Liver (tissue), 9 donors: ENCODE measurements around the gene EXOC6B. TPM values are rescaled to one million over a fixed set of nuclear protein-coding genes. Genes with fewer than 3 reads are reported as not detected.

Source experiments
- DNase-seq: peaks from one replicate; pipeline ENCODE4 v3.0.0-alpha.2; 2017; ENCODE audit warnings: low spot score
- H3K27ac ChIP-seq, 2 donors: one replicate each; pipeline ENCODE4 v1.7.0; 2013; ENCODE audit warnings: inconsistent platforms in 2 of 2, low read length in 2 of 2, control low read depth in 1 of 2, low read depth in 1 of 2, mild to moderate bottlenecking in 1 of 2
- H3K27me3 ChIP-seq, 4 donors: one replicate each; pipeline versions ENCODE4 v1.6.1 to v1.7.0; 2013; ENCODE audit warnings: low read length in 3 of 4, inconsistent platforms in 1 of 4, mild to moderate bottlenecking in 1 of 4, moderate library complexity in 1 of 4; ENCODE audit not compliant: control insufficient read depth in 4 of 4, insufficient read depth in 4 of 4
- H3K36me3 ChIP-seq, 4 donors: one replicate each; pipeline versions ENCODE4 v1.6.1 to v1.7.0; 2013; ENCODE audit warnings: low read length in 3 of 4, mild to moderate bottlenecking in 3 of 4, low read depth in 1 of 4, moderate library complexity in 1 of 4; ENCODE audit not compliant: control insufficient read depth in 4 of 4, insufficient read depth in 3 of 4
- H3K4me1 ChIP-seq, 4 donors: one replicate each; pipeline versions ENCODE4 v1.6.1 to v1.7.0; 2013; ENCODE audit warnings: low read length in 3 of 4, mild to moderate bottlenecking in 3 of 4, moderate library complexity in 1 of 4; ENCODE audit not compliant: control insufficient read depth in 4 of 4, insufficient read depth in 4 of 4
- H3K4me3 ChIP-seq, 3 donors: one replicate each; pipeline versions ENCODE4 v1.6.1 to v1.7.0; 2013; ENCODE audit warnings: low read length in 3 of 3, control low read depth in 1 of 3, low read depth in 1 of 3, mild to moderate bottlenecking in 1 of 3
- H3K9ac ChIP-seq, 2 donors: one replicate each; pipeline ENCODE4 v1.7.0; 2013; ENCODE audit warnings: low read length in 2 of 2, mild to moderate bottlenecking in 2 of 2, moderate library complexity in 2 of 2, control low read depth in 1 of 2, low read depth in 1 of 2
- H3K9me3 ChIP-seq, 4 donors: one replicate each; pipeline versions ENCODE4 v1.6.1 to v1.7.0; 2013; ENCODE audit warnings: low read length in 3 of 4; ENCODE audit not compliant: control insufficient read depth in 4 of 4
- EGR1 ChIP-seq, 2 donors: IDR thresholded peaks; 2 replicates each; pipeline ENCODE4 v1.6.1; 2016 to 2018; ENCODE audit warnings: antibody characterized with exemption in 2 of 2, low read depth in 2 of 2
- FOXA1 ChIP-seq: IDR thresholded peaks from 2 replicates; pipeline ENCODE4 v1.6.1; 2016; ENCODE audit warnings: antibody characterized with exemption
- GABPA ChIP-seq, 2 donors: IDR thresholded peaks in 1 of 2; conservative IDR thresholded peaks in 1 of 2; 2 replicates each; pipeline ENCODE4 v1.6.1; 2016; ENCODE audit warnings: antibody characterized with exemption in 2 of 2, mild to moderate bottlenecking in 1 of 2, moderate library complexity in 1 of 2
- HNF4A ChIP-seq, 2 donors: conservative IDR thresholded peaks; 2 replicates each; pipeline ENCODE4 v1.6.1; 2016; ENCODE audit warnings: antibody characterized with exemption in 2 of 2, mild to moderate bottlenecking in 2 of 2
- HNF4G ChIP-seq: IDR thresholded peaks from 2 replicates; pipeline ENCODE4 v1.6.1; 2016; ENCODE audit warnings: antibody characterized with exemption
- JUND ChIP-seq, 2 donors: IDR thresholded peaks; 2 replicates each; pipeline ENCODE4 v1.6.1; 2016; ENCODE audit warnings: antibody characterized with exemption in 2 of 2
- NR2F2 ChIP-seq: IDR thresholded peaks from 2 replicates; pipeline ENCODE4 v1.6.1; 2016; ENCODE audit warnings: antibody characterized with exemption
- RAD21 ChIP-seq, 2 donors: IDR thresholded peaks; 2 replicates each; pipeline ENCODE4 v1.6.1; 2016; ENCODE audit warnings: antibody characterized with exemption in 2 of 2, mild to moderate bottlenecking in 2 of 2
- REST ChIP-seq: IDR thresholded peaks from 2 replicates; pipeline ENCODE4 v1.6.1; 2016; ENCODE audit warnings: antibody characterized with exemption, mild to moderate bottlenecking
- RXRA ChIP-seq, 2 donors: IDR thresholded peaks; 2 replicates each; pipeline ENCODE4 v1.6.1; 2017 to 2018; ENCODE audit warnings: antibody characterized with exemption in 2 of 2, mild to moderate bottlenecking in 1 of 2
- SP1 ChIP-seq: IDR thresholded peaks from 2 replicates; pipeline ENCODE4 v1.6.1; 2018; ENCODE audit warnings: antibody characterized with exemption, mild to moderate bottlenecking
- YY1 ChIP-seq: IDR thresholded peaks from 2 replicates; pipeline ENCODE4 v1.6.1; 2016; ENCODE audit warnings: antibody characterized with exemption, mild to moderate bottlenecking
- WGBS: extraction: QIAGEN DNeasy Blood & Tissue Kit; methylation state at CpG from one replicate; pipeline ENCODE4 v1.1.7; 2013; 5-methylcytosine and 5-hydroxymethylcytosine counted together
- polyA plus RNA-seq, 2 donors: library from polyadenylated mRNA; stranded (reverse) in 1 of 2; unstranded in 1 of 2; fragments of 200-250 nt in 1 of 2; fragments of >200 nt in 1 of 2; fragmentation: Nextera tagmentation in 1 of 2; extraction: Ambion mirVana in 1 of 2; gene quantifications; one replicate each; pipeline versions ENCODE4 v1.2.1 to v1.2.3, GENCODE V29; 2013 to 2015
- total RNA-seq, 2 donors: library from RNA; depleted of rRNA; stranded (reverse); fragments of >200 nt; gene quantifications; one replicate each; pipeline ENCODE4 v1.2.3, GENCODE V29; 2014
- TF ChIP-seq, protein P1 (sequence below): IDR thresholded peaks from 2 replicates; pipeline ENCODE4 v1.6.1; 2016; ENCODE audit warnings: antibody characterized with exemption
- TF ChIP-seq, protein P2 (sequence below): IDR thresholded peaks from 2 replicates; pipeline ENCODE4 v1.6.1; 2016; ENCODE audit warnings: antibody characterized with exemption
- TF ChIP-seq, protein P3 (sequence below): fragments of 150-350 bp; IDR thresholded peaks from 2 replicates; pipeline ENCODE4 v1.5.1; 2017; ENCODE audit warnings: improper control_type of control experiment, low read depth, low read length; ENCODE audit not compliant: missing input control
- TF ChIP-seq, protein P4 (sequence below): IDR thresholded peaks from 2 replicates; pipeline ENCODE4 v1.6.1; 2016; ENCODE audit warnings: antibody characterized with exemption
- donor health status: healthy.
- donor health status: healthy.
- donor health status: healthy.
- donor health status: healthy.
- donor health status: healthy.

EXOC6B gene
- total and polyA plus RNA-seq, 4 donors, result 1.7 to 9.5 (median 5.5) TPM

- no peaks in the 10 kb centered on the region for H3K36me3 ChIP-seq
- H3K4me1 ChIP-seq, result peaks cover 0 to 2% (median 0%) of the 10 kb centered on the region in 4 donors
- no peak overlapping the region for H3K9ac ChIP-seq
- H3K27ac ChIP-seq, result no peak overlapping the region
- WGBS, result 69% methylated on average over 2 of the region's 2 CpGs
- H3K4me3 ChIP-seq, result no peak overlapping the region
- DNase-seq, result no peak
- no peaks in the 10 kb centered on the region for H3K27me3 ChIP-seq
- H3K9me3 ChIP-seq, result no peaks in the 10 kb centered on the region
- TF ChIP-seq, protein P1, sequence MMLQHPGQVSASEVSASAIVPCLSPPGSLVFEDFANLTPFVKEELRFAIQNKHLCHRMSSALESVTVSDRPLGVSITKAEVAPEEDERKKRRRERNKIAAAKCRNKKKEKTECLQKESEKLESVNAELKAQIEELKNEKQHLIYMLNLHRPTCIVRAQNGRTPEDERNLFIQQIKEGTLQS, result no peak
- TF ChIP-seq JUND (IDR thresholded peaks at IDR 0.05) (no peak), NR2F2 (no peak), RAD21 (IDR thresholded peaks at IDR 0.05) (no peak), HNF4A (conservative IDR thresholded peaks at IDR 0.05) (no peak), REST (no peak), GABPA (IDR thresholded peaks at IDR 0.05 in 1 of 2, conservative IDR thresholded peaks at IDR 0.05 in 1 of 2) (no peak), RXRA (IDR thresholded peaks at IDR 0.05) (no peak), FOXA1 (no peak)
- TF ChIP-seq, protein P2, sequence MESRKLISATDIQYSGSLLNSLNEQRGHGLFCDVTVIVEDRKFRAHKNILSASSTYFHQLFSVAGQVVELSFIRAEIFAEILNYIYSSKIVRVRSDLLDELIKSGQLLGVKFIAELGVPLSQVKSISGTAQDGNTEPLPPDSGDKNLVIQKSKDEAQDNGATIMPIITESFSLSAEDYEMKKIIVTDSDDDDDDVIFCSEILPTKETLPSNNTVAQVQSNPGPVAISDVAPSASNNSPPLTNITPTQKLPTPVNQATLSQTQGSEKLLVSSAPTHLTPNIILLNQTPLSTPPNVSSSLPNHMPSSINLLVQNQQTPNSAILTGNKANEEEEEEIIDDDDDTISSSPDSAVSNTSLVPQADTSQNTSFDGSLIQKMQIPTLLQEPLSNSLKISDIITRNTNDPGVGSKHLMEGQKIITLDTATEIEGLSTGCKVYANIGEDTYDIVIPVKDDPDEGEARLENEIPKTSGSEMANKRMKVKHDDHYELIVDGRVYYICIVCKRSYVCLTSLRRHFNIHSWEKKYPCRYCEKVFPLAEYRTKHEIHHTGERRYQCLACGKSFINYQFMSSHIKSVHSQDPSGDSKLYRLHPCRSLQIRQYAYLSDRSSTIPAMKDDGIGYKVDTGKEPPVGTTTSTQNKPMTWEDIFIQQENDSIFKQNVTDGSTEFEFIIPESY, result no peak
- TF ChIP-seq, protein P3, sequence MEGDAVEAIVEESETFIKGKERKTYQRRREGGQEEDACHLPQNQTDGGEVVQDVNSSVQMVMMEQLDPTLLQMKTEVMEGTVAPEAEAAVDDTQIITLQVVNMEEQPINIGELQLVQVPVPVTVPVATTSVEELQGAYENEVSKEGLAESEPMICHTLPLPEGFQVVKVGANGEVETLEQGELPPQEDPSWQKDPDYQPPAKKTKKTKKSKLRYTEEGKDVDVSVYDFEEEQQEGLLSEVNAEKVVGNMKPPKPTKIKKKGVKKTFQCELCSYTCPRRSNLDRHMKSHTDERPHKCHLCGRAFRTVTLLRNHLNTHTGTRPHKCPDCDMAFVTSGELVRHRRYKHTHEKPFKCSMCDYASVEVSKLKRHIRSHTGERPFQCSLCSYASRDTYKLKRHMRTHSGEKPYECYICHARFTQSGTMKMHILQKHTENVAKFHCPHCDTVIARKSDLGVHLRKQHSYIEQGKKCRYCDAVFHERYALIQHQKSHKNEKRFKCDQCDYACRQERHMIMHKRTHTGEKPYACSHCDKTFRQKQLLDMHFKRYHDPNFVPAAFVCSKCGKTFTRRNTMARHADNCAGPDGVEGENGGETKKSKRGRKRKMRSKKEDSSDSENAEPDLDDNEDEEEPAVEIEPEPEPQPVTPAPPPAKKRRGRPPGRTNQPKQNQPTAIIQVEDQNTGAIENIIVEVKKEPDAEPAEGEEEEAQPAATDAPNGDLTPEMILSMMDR, result no peak
Measured at GRCh38 chr2:72237549-72237948, 588.3 kb downstream of the EXOC6B start.

GRCh38 chr2:72236445-72237067 lies 589.3 kb downstream of the EXOC6B start:
- Histone ChIP-seq H3K9me3 (no peaks in the 10 kb centered on the region), H3K4me3 (no peak overlapping the region), H3K4me1 (peaks cover 0 to 2% (median 0%) of the 10 kb centered on the region in 4 donors), H3K9ac (no peak overlapping the region), H3K27ac (no peak overlapping the region), H3K36me3 (no peaks in the 10 kb centered on the region), H3K27me3 (no peaks in the 10 kb centered on the region)
- DNase-seq, result no peak
- 89% methylated on average over 3 of the region's 3 CpGs for WGBS
- no peak for TF ChIP-seq HNF4A (conservative IDR thresholded peaks at IDR 0.05)
- no peak for TF ChIP-seq REST
- no peak for TF ChIP-seq NR2F2
- TF ChIP-seq HNF4G, result no peak
- TF ChIP-seq FOXA1, result no peak
- TF ChIP-seq JUND (IDR thresholded peaks at IDR 0.05), result no peak
- TF ChIP-seq YY1, result no peak
- TF ChIP-seq GABPA (IDR thresholded peaks at IDR 0.05 in 1 of 2, conservative IDR thresholded peaks at IDR 0.05 in 1 of 2), result no peak
- TF ChIP-seq EGR1 (IDR thresholded peaks at IDR 0.05; ENCODE audit: low read depth in 2 of 2), result no peak
- TF ChIP-seq, protein P4, sequence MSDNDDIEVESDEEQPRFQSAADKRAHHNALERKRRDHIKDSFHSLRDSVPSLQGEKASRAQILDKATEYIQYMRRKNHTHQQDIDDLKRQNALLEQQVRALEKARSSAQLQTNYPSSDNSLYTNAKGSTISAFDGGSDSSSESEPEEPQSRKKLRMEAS, result no peak
- no peak for TF ChIP-seq SP1
- TF ChIP-seq, protein P3, result no peak
- TF ChIP-seq, protein P1, result no peak
- no peak for TF ChIP-seq RXRA (IDR thresholded peaks at IDR 0.05)
